HepG2 (cell line): ENCODE results near the gene TBC1D25. TPM values are rescaled to one million over a fixed set of nuclear protein-coding genes. Genes with fewer than 3 reads are reported as not detected.

Source experiments
- ATAC-seq: fragments of 200-7000 bp; cut with Tn5 transposase; 3 replicates; pipeline ENCODE4 v1.9.1; 2020; ENCODE audit warnings: mild to moderate bottlenecking, moderate library complexity
- BruUV-seq: library from RNA; stranded (reverse); fragments of 400-500 nt; replicated peaks from 2 replicates; lab custom pipeline; 2021; lab: Mats Ljungman, UMichigan
- CTCF ChIA-PET: fragments of 300-600 bp; formaldehyde crosslinking; extraction: SDS; loops from one replicate; lab custom pipeline; 2021; ENCODE audit warnings: low total read pairs, inconsistent platforms, low intra/inter-chr PET ratio; lab: Yijun Ruan, JAX
- POLR2A ChIA-PET: fragments of 350-600 bp; sonication (Branson Sonifier 250); formaldehyde crosslinking; loops from one replicate; lab custom pipeline; 2020; ENCODE audit warnings: antibody characterized with exemption, inconsistent platforms; lab: Yijun Ruan, JAX
- DNase-seq: peaks from one replicate; pipeline ENCODE4 v3.0.0-alpha.2; 2015; ENCODE audit warnings: low spot score
- FAIRE-seq: peaks from 3 replicates; lab custom pipeline; 2011; peaks lifted over from hg19 to GRCh38; lab: Jason Lieb, UNC
- H2AFZ ChIP-seq: one replicate; pipeline ENCODE4 v1.6.1; 2011; ENCODE audit warnings: low read length, inconsistent platforms
- H3K27ac ChIP-seq: fragments of 300-600 bp; 3 replicates; pipeline ENCODE4 v1.8.0; 2011; ENCODE audit warnings: mixed run types, mild to moderate bottlenecking, mixed read lengths, low read length, inconsistent platforms; ENCODE audit not compliant: insufficient read depth; ENCODE audit errors: extremely low read length
- H3K27me3 ChIP-seq, 2 experiments: fragments of 200-600 bp in 1 of 2; 2 replicates in 1 of 2; 3 replicates in 1 of 2; pipeline versions ENCODE4 v1.6.0 to v1.8.0; 2011; ENCODE audit warnings: low read length in 2 of 2, mild to moderate bottlenecking in 2 of 2, moderate library complexity in 2 of 2, inconsistent platforms in 1 of 2; ENCODE audit not compliant: insufficient read depth in 2 of 2, control insufficient read depth in 1 of 2
- H3K36me3 ChIP-seq, 2 experiments: fragments of 200-600 bp in 1 of 2; replicated peaks in 1 of 2; 2 replicates in 1 of 2; 3 replicates in 1 of 2; pipeline versions ENCODE4 v1.5.1 to v1.8.0; 2011; ENCODE audit warnings: low read length in 2 of 2, inconsistent platforms in 1 of 2; ENCODE audit not compliant: insufficient read depth in 2 of 2, control insufficient read depth in 1 of 2
- H3K4me1 ChIP-seq: 2 replicates; pipeline ENCODE4 v1.5.1; 2012; ENCODE audit warnings: low read length, inconsistent platforms; ENCODE audit not compliant: insufficient read depth
- H3K4me2 ChIP-seq: 2 replicates; pipeline ENCODE4 v1.6.0; 2011; ENCODE audit warnings: low read depth, low read length, inconsistent platforms
- H3K4me3 ChIP-seq, 3 experiments: fragments of 200-600 bp in 1 of 3; sonication (generic), shearing (Covaris generic) in 1 of 3; replicated peaks in 1 of 3; 2 replicates each; pipeline ENCODE4 v1.5.1; 2011 to 2016; ENCODE audit warnings: low read length in 3 of 3, inconsistent platforms in 2 of 3, low read depth in 2 of 3, mild to moderate bottlenecking in 2 of 3, control low read depth in 1 of 3, mixed read lengths in 1 of 3; ENCODE audit not compliant: insufficient read depth in 1 of 3
- H3K79me2 ChIP-seq: one replicate; pipeline ENCODE4 v1.6.1; 2011; ENCODE audit warnings: low read length, inconsistent platforms; ENCODE audit not compliant: insufficient read depth
- H3K9ac ChIP-seq: 2 replicates; pipeline ENCODE4 v1.6.0; 2011; ENCODE audit warnings: mild to moderate bottlenecking, low read depth, low read length, inconsistent platforms; ENCODE audit not compliant: insufficient read depth
- H3K9me3 ChIP-seq: 2 replicates; pipeline ENCODE4 v1.5.1; 2012; ENCODE audit warnings: mild to moderate bottlenecking, low read length
- H4K20me1 ChIP-seq: 2 replicates; pipeline ENCODE4 v1.6.0; 2011; ENCODE audit warnings: inconsistent platforms, mild to moderate bottlenecking, low read length, moderate library complexity; ENCODE audit not compliant: insufficient read depth
- BCL3 ChIP-seq: sonication (generic); formaldehyde crosslinking; IDR thresholded peaks from 2 replicates; pipeline ENCODE4 v1.5.1; 2020; ENCODE audit warnings: mild to moderate bottlenecking, missing genetic modification reagents, moderate library complexity
- BORCS8-MEF2B ChIP-seq: sonication (generic); formaldehyde crosslinking; IDR thresholded peaks from 2 replicates; pipeline ENCODE4 v1.8.0; 2022; ENCODE audit warnings: mild to moderate bottlenecking, missing genetic modification reagents
- CSRNP1 ChIP-seq: sonication (generic); formaldehyde crosslinking; IDR thresholded peaks from 2 replicates; pipeline ENCODE4 v1.8.1; 2023; ENCODE audit warnings: mild to moderate bottlenecking, missing genetic modification reagents
- DBP ChIP-seq: sonication (generic); formaldehyde crosslinking; IDR thresholded peaks from 2 replicates; pipeline ENCODE4 v1.4.0; 2020; ENCODE audit warnings: missing genetic modification reagents; ENCODE audit errors: not compliant biosample characterization
- KLF13 ChIP-seq: sonication (generic); formaldehyde crosslinking; IDR thresholded peaks from 2 replicates; pipeline ENCODE4 v1.4.0; 2020; ENCODE audit warnings: mild to moderate bottlenecking, missing genetic modification reagents
- SPEN ChIP-seq: sonication (generic); formaldehyde crosslinking; IDR thresholded peaks from 2 replicates; pipeline ENCODE4 v1.5.1; 2020; ENCODE audit warnings: low read depth, mild to moderate bottlenecking, missing genetic modification reagents
- TCF12 ChIP-seq, 2 experiments: fragments of 450-650 bp in 1 of 2; sonication (generic) in 1 of 2; formaldehyde crosslinking in 1 of 2; IDR thresholded peaks; 2 replicates each; pipeline versions ENCODE4 v1.6.1 to v1.8.0; 2017 to 2022; ENCODE audit warnings: antibody characterized with exemption in 1 of 2, mild to moderate bottlenecking in 1 of 2, missing genetic modification reagents in 1 of 2, moderate library complexity in 1 of 2
- THAP7 ChIP-seq: sonication (generic); formaldehyde crosslinking; IDR thresholded peaks from 2 replicates; pipeline ENCODE4 v1.8.1; 2023; ENCODE audit warnings: mild to moderate bottlenecking, missing genetic modification reagents
- ZIK1 ChIP-seq: sonication (generic); formaldehyde crosslinking; IDR thresholded peaks from 2 replicates; pipeline ENCODE4 v1.5.0; 2020; ENCODE audit warnings: mild to moderate bottlenecking, low read depth, missing genetic modification reagents, borderline replicate concordance
- ZNF207 ChIP-seq: fragments of 450-650 bp; IDR thresholded peaks from 2 replicates; pipeline ENCODE4 v1.6.1; 2016; ENCODE audit warnings: antibody characterized with exemption, borderline replicate concordance
- ZNF264 ChIP-seq: sonication (generic); formaldehyde crosslinking; IDR thresholded peaks from 2 replicates; pipeline ENCODE4 v1.4.0; 2020; ENCODE audit warnings: missing genetic modification reagents
- ZNF44 ChIP-seq: sonication (generic); formaldehyde crosslinking; IDR thresholded peaks from 2 replicates; pipeline ENCODE4 v1.5.1; 2020; ENCODE audit warnings: mild to moderate bottlenecking, missing genetic modification reagents
- ZNF737 ChIP-seq: sonication (generic); formaldehyde crosslinking; IDR thresholded peaks from 2 replicates; pipeline ENCODE4 v1.5.0; 2020; ENCODE audit warnings: missing genetic modification reagents, mild to moderate bottlenecking, borderline replicate concordance
- WGBS: methylation state at CpG from one replicate; pipeline ENCODE4 v1.1.6; 2017; ENCODE audit warnings: low lambda C conversion rate; 5-methylcytosine and 5-hydroxymethylcytosine counted together
- in situ Hi-C: cut with HindIII; loops from 2 replicates; pipeline ENCODE4 v1.10.0; 2017; ENCODE audit warnings: low pct_unique_long_range_greater_than_20kb; ENCODE audit not compliant: extremely low pct_ligation_motif_present
- intact Hi-C: fragments of 100-400 bp; cut with micrococcal nuclease; formaldehyde crosslinking; loops from one replicate; pipeline ENCODE4 v1.10.0; 2022; ENCODE audit not compliant: unreplicated experiment
- polyA plus RNA-seq, 8 experiments: library from polyadenylated mRNA; depleted of rRNA in 3 of 8; stranded (reverse) in 7 of 8; unstranded in 1 of 8; fragments of >200 nt; fragmentation: Illumina TruSeq in 4 of 8; extraction: Trizol in 4 of 8; gene quantifications; 2 replicates each; pipeline versions ENCODE4 v1.2.1 to v1.2.3, GENCODE V29; 2011 to 2016; ENCODE audit warnings: low read depth in 4 of 8, missing spikeins in 1 of 8, mixed read lengths in 1 of 8; ENCODE audit not compliant: insufficient read depth in 1 of 8
- total RNA-seq, 5 experiments: library from RNA; depleted of rRNA; stranded (reverse); fragments of >200 nt; fragmentation: Illumina TruSeq; extraction: Trizol; gene quantifications; 2 replicates each; pipeline ENCODE4 v1.2.3, GENCODE V29; 2016; ENCODE audit warnings: low read depth in 1 of 5

Gene TBC1D25
- total and polyA plus RNA-seq, 2 of the 13 experiments (the other 11 are each of a cell fraction or from before 2014, with no cell fraction given) = 3.5 to 4.7 TPM

GRCh38 chrX:48559636-48560035 lies 20.1 kb downstream of the TBC1D25 start:
- Histone ChIP-seq H3K9me3 (no peaks in the 10 kb centered on the region), H3K79me2 (no peaks in the 10 kb centered on the region), H4K20me1 (no peaks in the 10 kb centered on the region), H3K27me3 (no peaks in the 10 kb centered on the region)
- BruUV-seq = no TSS peak
- intact Hi-C loops = no loop called here
- TF ChIP-seq BCL3 (no peak), KLF13 (CRISPR knock-in tag) (no peak), ZNF264 (CRISPR knock-in tag) (no peak), BORCS8-MEF2B (CRISPR knock-in tag) (no peak), THAP7 (no peak), ZNF737 (CRISPR knock-in tag) (no peak), ZIK1 (CRISPR knock-in tag) (no peak), ZNF44 (CRISPR knock-in tag) (no peak), DBP (no peak), ZNF207 (no peak), TCF12 (IDR thresholded peaks at IDR 0.05) (no peak), TCF12 (CRISPR knock-in tag; IDR thresholded peaks at IDR 0.05) (no peak), CSRNP1 (no peak), SPEN (CRISPR knock-in tag) (no peak)
- TF ChIP-seq, all 625 proteins: peak for 0
- no peak overlapping the region for H3K4me2 ChIP-seq
- no peak overlapping the region for H2AFZ ChIP-seq
- H3K4me1 ChIP-seq = no peaks in the 10 kb centered on the region
- ATAC-seq (no peak), DNase-seq (no peak), FAIRE-seq (no peak)
- H3K9ac ChIP-seq = no peak overlapping the region
- H3K27ac ChIP-seq = no peak overlapping the region
- no peak overlapping the region for H3K4me3 ChIP-seq
- WGBS = 98% methylated on average over 8 of the region's 24 CpGs
- in situ Hi-C loops = no loop called here
- ChIA-PET CTCF (no interaction called here), POLR2A (no interaction called here)
- peaks cover 5 to 12% of the 10 kb centered on the region in 2 experiments; a peak in 2 of 5 replicates for H3K36me3 ChIP-seq
